ENCODE data around the gene HPSE.
A peak's percentile ranks its signal among the peaks of the same experiment; 100 is the strongest.
"Not testable (repeated sequence)": the region's sequence is repeated elsewhere in the genome, so short reads cannot be mapped to it uniquely, and the experiment has no call there.

Gene HPSE

GRCh38 chr4:83283181-83283580, 51.5 kb downstream of the HPSE start:
- no peak for DNase-seq (ENCODE audit: low read depth)
- H3K4me3 ChIP-seq (ENCODE audit: low read depth, low read length), result no peak overlapping the region
- TF ChIP-seq CTCF (conservative IDR thresholded peaks at IDR 0.05; ENCODE audit: low read depth, low read length), result no peak

GRCh38 chr4:83282049-83282535, 52.6 kb downstream of the HPSE start:
- no peak overlapping the region for H3K4me3 ChIP-seq (ENCODE audit: low read depth, low read length)
- TF ChIP-seq CTCF (conservative IDR thresholded peaks at IDR 0.05; ENCODE audit: low read depth, low read length), result peak; percentile 69
- DNase-seq (ENCODE audit: low read depth), result peak; percentile 80

GRCh38 chr4:83281307-83281706, 53.3 kb downstream of the HPSE start:
- TF ChIP-seq CTCF (conservative IDR thresholded peaks at IDR 0.05; ENCODE audit: low read depth, low read length), result no peak
- DNase-seq (ENCODE audit: low read depth), result peak; percentile 28
- no peak overlapping the region for H3K4me3 ChIP-seq (ENCODE audit: low read depth, low read length)

GRCh38 chr4:83276299-83277040, 58.2 kb downstream of the HPSE start:
- no peak for TF ChIP-seq CTCF (conservative IDR thresholded peaks at IDR 0.05; ENCODE audit: low read depth, low read length)
- DNase-seq (ENCODE audit: low read depth), result no peak
- H3K4me3 ChIP-seq (ENCODE audit: low read depth, low read length), result no peak overlapping the region

GRCh38 chr4:83273926-83274325, 60.7 kb downstream of the HPSE start:
- DNase-seq (ENCODE audit: low read depth); H3K4me3 ChIP-seq (ENCODE audit: low read depth, low read length): not testable (repeated sequence)

GRCh38 chr4:83272900-83273299, 61.7 kb downstream of the HPSE start:
- no peak for TF ChIP-seq CTCF (conservative IDR thresholded peaks at IDR 0.05; ENCODE audit: low read depth, low read length)
- no peak for DNase-seq (ENCODE audit: low read depth)
- H3K4me3 ChIP-seq (ENCODE audit: low read depth, low read length), result no peak overlapping the region

- peak; percentile 36 for DNase-seq (ENCODE audit: low read depth)
- H3K4me3 ChIP-seq (ENCODE audit: low read depth, low read length), result no peak overlapping the region
- TF ChIP-seq CTCF (conservative IDR thresholded peaks at IDR 0.05; ENCODE audit: low read depth, low read length), result no peak
Observed at GRCh38 chr4:83269256-83269655, 65.4 kb downstream of the HPSE start.
